ENCODE measurements around the gene DNAAF8. TPM values are rescaled to one million over a fixed set of nuclear protein-coding genes. Genes with fewer than 3 reads are reported as not detected.

DNAAF8 gene
- total RNA-seq, 2 donors from 2014 or later: not detected

- Histone ChIP-seq H3K4me3 (no peak overlapping the region), H3K9me3 (no peaks in the 10 kb centered on the region), H3K4me1 (ENCODE audit: control insufficient read depth in 1 of 2, low read depth in 2 of 2) (peaks cover 5 to 12% of the 10 kb centered on the region in 2 donors), H3K36me3 (no peaks in the 10 kb centered on the region), H3K27ac (no peak overlapping the region), H3K27me3 (replicated peaks; ENCODE audit: insufficient read depth) (no peaks in the 10 kb centered on the region)
- no peak for ATAC-seq (ENCODE audit: insufficient number of reproducible peaks, low FRiP score, low read depth)
- DNase-seq (ENCODE audit: low spot score): no peak
- no peak for TF ChIP-seq CTCF (IDR thresholded peaks at IDR 0.05)
Observed at GRCh38 chr16:4772351-4772750, 38.0 kb downstream of the DNAAF8 start.

- DNase-seq (ENCODE audit: low spot score): no peak
- Histone ChIP-seq H3K27ac (no peak overlapping the region), H3K27me3 (replicated peaks; ENCODE audit: insufficient read depth) (no peaks in the 10 kb centered on the region), H3K9me3 (no peaks in the 10 kb centered on the region), H3K4me3 (no peak overlapping the region), H3K4me1 (ENCODE audit: control insufficient read depth in 1 of 2, low read depth in 2 of 2) (no peaks in the 10 kb centered on the region), H3K36me3 (no peaks in the 10 kb centered on the region)
- no peak for ATAC-seq (ENCODE audit: insufficient number of reproducible peaks, low FRiP score, low read depth)
- TF ChIP-seq CTCF (IDR thresholded peaks at IDR 0.05): no peak
Observed at GRCh38 chr16:4775005-4775404, 40.7 kb downstream of the DNAAF8 start.

- H3K4me3 ChIP-seq: no peak overlapping the region
- no peak for ATAC-seq (ENCODE audit: insufficient number of reproducible peaks, low FRiP score, low read depth)
Observed at GRCh38 chr16:4776141-4776705, 41.9 kb downstream of the DNAAF8 start.

GRCh38 chr16:4777339-4778049 lies 43.2 kb downstream of the DNAAF8 start:
- no peak for TF ChIP-seq CTCF (IDR thresholded peaks at IDR 0.05)
- H3K36me3 ChIP-seq: no peaks in the 10 kb centered on the region
- no peaks in the 10 kb centered on the region for H3K4me1 ChIP-seq (ENCODE audit: control insufficient read depth in 1 of 2, low read depth in 2 of 2)
- DNase-seq (ENCODE audit: low spot score) (no peak), ATAC-seq (ENCODE audit: insufficient number of reproducible peaks, low FRiP score, low read depth) (no peak)
- no peaks in the 10 kb centered on the region for H3K27me3 ChIP-seq (replicated peaks; ENCODE audit: insufficient read depth)
- H3K27ac ChIP-seq: no peak overlapping the region
- H3K4me3 ChIP-seq: no peak overlapping the region
- no peaks in the 10 kb centered on the region for H3K9me3 ChIP-seq

More at GRCh38 chr16:4776141-4776705, 41.9 kb downstream of the DNAAF8 start:
- Histone ChIP-seq H3K27ac (no peak overlapping the region), H3K4me1 (ENCODE audit: control insufficient read depth in 1 of 2, low read depth in 2 of 2) (no peaks in the 10 kb centered on the region), H3K36me3 (no peaks in the 10 kb centered on the region), H3K27me3 (replicated peaks; ENCODE audit: insufficient read depth) (no peaks in the 10 kb centered on the region), H3K9me3 (no peaks in the 10 kb centered on the region)
- no peak for TF ChIP-seq CTCF (IDR thresholded peaks at IDR 0.05)
- DNase-seq (ENCODE audit: low spot score): no peak

- no peak for DNase-seq (ENCODE audit: low spot score)
- no peak for TF ChIP-seq CTCF (IDR thresholded peaks at IDR 0.05)
- no peaks in the 10 kb centered on the region for H3K27me3 ChIP-seq (replicated peaks; ENCODE audit: insufficient read depth)
- no peak overlapping the region for H3K27ac ChIP-seq
- no peak for ATAC-seq (ENCODE audit: insufficient number of reproducible peaks, low FRiP score, low read depth)
- no peak overlapping the region for H3K4me3 ChIP-seq
- no peaks in the 10 kb centered on the region for H3K36me3 ChIP-seq
- H3K4me1 ChIP-seq (ENCODE audit: control insufficient read depth in 1 of 2, low read depth in 2 of 2): no peaks in the 10 kb centered on the region
- no peaks in the 10 kb centered on the region for H3K9me3 ChIP-seq
Observed at GRCh38 chr16:4778050-4778392, 43.7 kb downstream of the DNAAF8 start.
